DOHH2 (cell line): ENCODE results near the gene RHOU.

Experiments
- H3F3A ChIP-seq: fragments of 200-600 bp; sonication (generic), shearing (Covaris generic); 2 replicates; pipeline ENCODE4 v1.6.0; 2016; ENCODE audit warnings: antibody characterized with exemption, mild to moderate bottlenecking; ENCODE audit not compliant: control insufficient read depth, insufficient read depth
- H3K27ac ChIP-seq: fragments of 200-600 bp; sonication (generic); 2 replicates; pipeline ENCODE4 v1.5.1; 2014; ENCODE audit warnings: low read depth, mild to moderate bottlenecking, low read length, moderate library complexity
- H3K27me3 ChIP-seq: fragments of 200-600 bp; sonication (generic); 2 replicates; pipeline ENCODE4 v1.6.1; 2014; ENCODE audit warnings: mild to moderate bottlenecking, low read length, mixed read lengths; ENCODE audit not compliant: control insufficient read depth
- H3K36me3 ChIP-seq: fragments of 200-600 bp; sonication (generic); 2 replicates; pipeline ENCODE4 v1.6.1; 2014; ENCODE audit warnings: mild to moderate bottlenecking, low read length, moderate library complexity, mixed read lengths; ENCODE audit not compliant: control insufficient read depth
- H3K4me1 ChIP-seq: fragments of 200-600 bp; sonication (generic); 2 replicates; pipeline ENCODE4 v1.6.1; 2014; ENCODE audit warnings: mild to moderate bottlenecking, low read length, mixed read lengths; ENCODE audit not compliant: control insufficient read depth
- H3K4me2 ChIP-seq: fragments of 200-600 bp; sonication (generic); 2 replicates; pipeline ENCODE4 v1.6.0; 2014; ENCODE audit warnings: mild to moderate bottlenecking, low read length, moderate library complexity
- H3K4me3 ChIP-seq: fragments of 200-600 bp; sonication (generic); 2 replicates; pipeline ENCODE4 v1.5.1; 2014; ENCODE audit warnings: mild to moderate bottlenecking, low read length, mixed read lengths
- H3K79me2 ChIP-seq: fragments of 200-600 bp; sonication (generic); 2 replicates; pipeline ENCODE4 v1.6.1; 2014; ENCODE audit warnings: mild to moderate bottlenecking, low read length, mixed read lengths; ENCODE audit not compliant: control insufficient read depth
- H3K9me2 ChIP-seq: fragments of 200-600 bp; sonication (generic); replicated peaks from 2 replicates; pipeline ENCODE4 v1.6.1; 2014; ENCODE audit warnings: mild to moderate bottlenecking, low read length, mixed read lengths; ENCODE audit not compliant: control insufficient read depth
- H3K9me3 ChIP-seq: fragments of 200-600 bp; sonication (generic); 2 replicates; pipeline ENCODE4 v1.6.1; 2014; ENCODE audit warnings: antibody characterized with exemption, low read length, mixed read lengths; ENCODE audit not compliant: control insufficient read depth, insufficient read depth
- H4K20me1 ChIP-seq: fragments of 200-600 bp; sonication (generic); 2 replicates; pipeline ENCODE4 v1.6.0; 2014; ENCODE audit warnings: low read depth, mild to moderate bottlenecking, antibody characterized with exemption, low read length, moderate library complexity; ENCODE audit not compliant: control insufficient read depth, insufficient read depth
- CTCF ChIP-seq: fragments of 200-600 bp; sonication (generic); IDR thresholded peaks from one replicate; pipeline ENCODE4 v1.5.1; 2014; ENCODE audit warnings: antibody characterized with exemption, mild to moderate bottlenecking, low read depth, low read length; ENCODE audit not compliant: poor library complexity, severe bottlenecking
- EZH2phosphoT487 ChIP-seq: fragments of 200-600 bp; sonication (generic); IDR thresholded peaks from 2 replicates; pipeline ENCODE4 v1.6.1; 2017; ENCODE audit warnings: borderline replicate concordance, mild to moderate bottlenecking, antibody characterized with exemption, low read length, moderate library complexity, mixed read lengths

The RHOU gene

GRCh38 chr1:228750915-228751314, 15.6 kb downstream of the RHOU start:
- TF ChIP-seq CTCF (no peak), EZH2phosphoT487 (no peak)
- Histone ChIP-seq H3K4me3 (no peak overlapping the region), H3K27me3 (peaks cover 11% of the 10 kb centered on the region; the same call in 1 of the 2 replicates)

GRCh38 chr1:228751360-228752098, 16.2 kb downstream of the RHOU start:
- Histone ChIP-seq H3F3A (no peaks in the 10 kb centered on the region), H3K27me3 (peaks cover 11% of the 10 kb centered on the region; the same call in 1 of the 2 replicates), H3K4me2 (no peak overlapping the region), H3K4me1 (no peaks in the 10 kb centered on the region), H4K20me1 (no peaks in the 10 kb centered on the region), H3K36me3 (no peaks in the 10 kb centered on the region), H3K79me2 (no peaks in the 10 kb centered on the region), H3K9me3 (no peaks in the 10 kb centered on the region), H3K27ac (no peak overlapping the region), H3K4me3 (no peak overlapping the region), H3K9me2 (no peaks in the 10 kb centered on the region)
- TF ChIP-seq CTCF, result no peak
- no peak for TF ChIP-seq EZH2phosphoT487

More at GRCh38 chr1:228750915-228751314, 15.6 kb downstream of the RHOU start:
- no peaks in the 10 kb centered on the region for H3K9me2 ChIP-seq
- no peaks in the 10 kb centered on the region for H3K79me2 ChIP-seq
- H3K36me3 ChIP-seq, result no peaks in the 10 kb centered on the region
- no peaks in the 10 kb centered on the region for H3K4me1 ChIP-seq
- no peaks in the 10 kb centered on the region for H3F3A ChIP-seq
- no peaks in the 10 kb centered on the region for H3K9me3 ChIP-seq
- H3K4me2 ChIP-seq, result no peak overlapping the region
- H4K20me1 ChIP-seq, result no peaks in the 10 kb centered on the region
- H3K27ac ChIP-seq, result no peak overlapping the region

GRCh38 chr1:228752258-228752657, 17.0 kb downstream of the RHOU start:
- H3K79me2 ChIP-seq, result no peaks in the 10 kb centered on the region
- no peak overlapping the region for H3K4me2 ChIP-seq
- H4K20me1 ChIP-seq, result no peaks in the 10 kb centered on the region
- H3K9me2 ChIP-seq, result no peaks in the 10 kb centered on the region
- no peaks in the 10 kb centered on the region for H3K36me3 ChIP-seq
- H3K27me3 ChIP-seq, result peaks cover 11% of the 10 kb centered on the region; the same call in 1 of the 2 replicates
- H3K4me1 ChIP-seq, result no peaks in the 10 kb centered on the region
- no peak overlapping the region for H3K4me3 ChIP-seq
- H3K9me3 ChIP-seq, result no peaks in the 10 kb centered on the region
- H3K27ac ChIP-seq, result no peak overlapping the region
- no peaks in the 10 kb centered on the region for H3F3A ChIP-seq
- TF ChIP-seq EZH2phosphoT487, result no peak
- no peak for TF ChIP-seq CTCF
